ENCODE measurements around the gene AHSP.

DNA sequence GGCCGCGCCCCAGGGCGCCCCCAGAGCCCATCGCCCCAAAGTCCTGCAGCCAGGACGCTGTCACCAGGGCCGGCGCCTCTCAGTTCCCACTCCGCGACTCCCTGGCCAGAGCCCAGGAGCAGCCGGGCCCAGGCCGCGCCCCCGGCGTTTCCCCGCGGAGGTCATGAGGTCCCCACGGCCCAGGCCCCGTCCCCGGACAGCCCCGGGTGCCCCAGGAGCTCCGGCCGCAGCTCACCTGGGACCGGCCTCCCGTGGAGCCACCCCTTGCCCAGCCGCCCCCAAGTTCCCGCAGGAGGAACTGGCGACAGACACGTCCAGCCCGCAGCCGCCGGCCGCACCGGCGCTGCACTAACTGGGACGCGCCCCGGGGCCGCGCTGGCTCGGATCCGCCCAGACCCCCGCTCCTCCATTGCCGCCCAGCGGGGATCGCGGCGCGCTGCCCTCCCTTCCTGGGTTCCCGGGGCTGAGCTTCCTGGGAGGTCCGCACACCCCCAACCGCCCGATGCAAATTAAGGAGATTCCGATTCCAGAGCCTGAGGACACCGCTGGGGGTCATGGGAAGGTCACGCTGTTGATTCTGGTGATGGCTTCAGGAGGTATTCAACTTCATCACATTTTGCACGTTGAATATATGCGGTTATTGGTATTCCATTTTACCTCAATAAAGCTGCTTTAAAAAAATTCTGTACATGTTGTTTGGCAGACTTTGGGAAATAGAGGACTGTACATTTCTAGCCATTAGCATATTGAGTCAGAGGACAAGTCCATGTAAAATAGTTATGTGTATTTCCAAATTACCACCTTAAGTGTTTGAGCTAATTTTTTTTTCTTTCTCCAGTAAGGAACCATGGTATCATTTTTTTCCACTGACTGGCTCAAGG is 9.9 kb downstream of the AHSP start:
- no peak for TF ChIP-seq POLR2A (IDR thresholded peaks at IDR 0.05; ENCODE audit: low read depth, low read length)
- TF ChIP-seq TAF1 (IDR thresholded peaks at IDR 0.05; ENCODE audit: borderline replicate concordance, low read depth, low read length) = no peak
